Natural killer cell (primary cell): ENCODE results near the gene FBXO33. TPM values are rescaled to one million over a fixed set of nuclear protein-coding genes. Genes with fewer than 3 reads are reported as not detected.
A peak's percentile ranks its signal among the peaks of the same experiment; 100 is the strongest.

Source experiments
- ATAC-seq, 3 donors: fragments of 150-1000 bp in 2 of 3; fragments of 200-7000 bp in 1 of 3; cut with Tn5 transposase; 1 replicate in 1 of 3; 2 replicates in 2 of 3; pipeline ENCODE4 v1.10.0; 2021; ENCODE audit warnings: mild to moderate bottlenecking in 2 of 3, moderate library complexity in 2 of 3
- DNase-seq, 2 donors: peaks; one replicate each; pipeline versions ENCODE4 v3.0.0 to v3.0.0-alpha.2; 2013 to 2021; ENCODE audit warnings: mixed read lengths in 1 of 2
- H3K27ac ChIP-seq: one replicate; pipeline ENCODE4 v1.5.1; 2013; ENCODE audit warnings: mild to moderate bottlenecking, low read length
- H3K27me3 ChIP-seq: one replicate; pipeline ENCODE4 v1.6.1; 2013; ENCODE audit warnings: low read length; ENCODE audit not compliant: control insufficient read depth, insufficient read depth
- H3K36me3 ChIP-seq: one replicate; pipeline ENCODE4 v1.6.1; 2013; ENCODE audit warnings: low read length; ENCODE audit not compliant: control insufficient read depth, insufficient read depth
- H3K4me1 ChIP-seq: one replicate; pipeline ENCODE4 v1.6.1; 2013; ENCODE audit warnings: low read length; ENCODE audit not compliant: control insufficient read depth, insufficient read depth
- H3K4me3 ChIP-seq: one replicate; pipeline ENCODE4 v1.5.1; 2013; ENCODE audit warnings: low read length
- H3K9me3 ChIP-seq: one replicate; pipeline ENCODE4 v1.6.1; 2013; ENCODE audit warnings: low read length; ENCODE audit not compliant: control insufficient read depth, insufficient read depth
- H3K27ac Mint-ChIP-seq, 2 donors: one replicate each; pipeline ENCODE4 v1.8.0; 2022; ENCODE audit warnings: mild to moderate bottlenecking in 2 of 2, mixed read lengths in 2 of 2, moderate library complexity in 1 of 2
- H3K27me3 Mint-ChIP-seq, 2 donors: one replicate each; pipeline ENCODE4 v1.8.0; 2022; ENCODE audit warnings: low read depth in 2 of 2, mixed read lengths in 2 of 2
- H3K36me3 Mint-ChIP-seq: one replicate; pipeline ENCODE4 v1.8.0; 2022; ENCODE audit warnings: mixed read lengths
- H3K4me1 Mint-ChIP-seq, 2 donors: one replicate each; pipeline ENCODE4 v1.8.0; 2022; ENCODE audit warnings: mixed read lengths in 2 of 2
- H3K4me3 Mint-ChIP-seq: one replicate; pipeline ENCODE4 v1.8.0; 2022; ENCODE audit warnings: mild to moderate bottlenecking, moderate library complexity, mixed read lengths
- H3K9me3 Mint-ChIP-seq, 2 donors: one replicate each; pipeline ENCODE4 v1.8.0; 2022; ENCODE audit warnings: mixed read lengths in 2 of 2
- CTCF ChIP-seq: fragments of 200-600 bp; IDR thresholded peaks from one replicate; pipeline ENCODE4 v1.8.0; 2022; ENCODE audit warnings: antibody characterized with exemption
- WGBS: methylation state at CpG from one replicate; pipeline ENCODE4 v1.1.7; 2013; ENCODE audit warnings: missing lambda C conversion rate; ENCODE audit not compliant: insufficient coverage; 5-methylcytosine and 5-hydroxymethylcytosine counted together
- intact Hi-C: fragments of 100-400 bp; cut with micrococcal nuclease; formaldehyde crosslinking; loops from one replicate; pipeline ENCODE4 v1.14.2; 2022
- total RNA-seq, 4 donors: library from RNA; stranded (reverse); fragments of 120-200 nt in 1 of 4; gene quantifications; one replicate each; pipeline versions ENCODE4 v1.2.3 to v1.2.4, GENCODE V29; 2013 to 2022

Gene FBXO33
- total RNA-seq, 3 donors from 2014 or later (not counting 1 experiment from before 2014, with no cell fraction given): 45.7 to 54.1 (median 50.2) TPM

- H3K27ac ChIP-seq: peak overlapping the region; percentile 35
- H3K27me3 ChIP-seq: no peaks in the 10 kb centered on the region
- H3K4me1 ChIP-seq: peaks cover 4% of the 10 kb centered on the region
- no peaks in the 10 kb centered on the region for H3K36me3 ChIP-seq
- no peaks in the 10 kb centered on the region for H3K9me3 Mint-ChIP-seq
- DNase-seq: no peak
- no peaks in the 10 kb centered on the region for H3K36me3 Mint-ChIP-seq
- peak overlapping the region; percentile 80 to 85 for H3K27ac Mint-ChIP-seq
- no peak overlapping the region for H3K4me3 Mint-ChIP-seq
- no peaks in the 10 kb centered on the region for H3K27me3 Mint-ChIP-seq
- H3K4me1 Mint-ChIP-seq: peaks cover 30 to 43% of the 10 kb centered on the region in 2 donors
- H3K4me3 ChIP-seq: no peak overlapping the region
- intact Hi-C loops: no loop called here
- no peak for TF ChIP-seq CTCF
- no peak for ATAC-seq
- 100% methylated on average over 1 of the region's 1 CpG for WGBS
- H3K9me3 ChIP-seq: no peaks in the 10 kb centered on the region
Observed at GRCh38 chr14:39383741-39384140, 48.5 kb downstream of the FBXO33 start.

GRCh38 chr14:39383026-39383660, 49.1 kb downstream of the FBXO33 start:
- no peaks in the 10 kb centered on the region for H3K27me3 Mint-ChIP-seq
- Histone ChIP-seq H3K9me3 (no peaks in the 10 kb centered on the region), H3K27me3 (no peaks in the 10 kb centered on the region), H3K4me3 (no peak overlapping the region), H3K36me3 (no peaks in the 10 kb centered on the region), H3K4me1 (peaks cover 4% of the 10 kb centered on the region), H3K27ac (peak overlapping the region; percentile 35)
- intact Hi-C loops: no loop called here
- no peaks in the 10 kb centered on the region for H3K36me3 Mint-ChIP-seq
- peak in 1 of 2 donors; percentile 31 for DNase-seq
- H3K9me3 Mint-ChIP-seq: no peaks in the 10 kb centered on the region
- H3K27ac Mint-ChIP-seq: peak overlapping the region; percentile 80 to 85
- ATAC-seq: peak; percentile 63 to 85 (median 79)
- no peak for TF ChIP-seq CTCF
- WGBS: 60% methylated on average over 1 of the region's 1 CpG
- H3K4me3 Mint-ChIP-seq: peak overlapping the region; percentile 37
- peaks cover 30 to 43% of the 10 kb centered on the region in 2 donors for H3K4me1 Mint-ChIP-seq

- no peak overlapping the region for H3K4me3 Mint-ChIP-seq
- ATAC-seq (no peak), DNase-seq (no peak)
- peaks cover 4% of the 10 kb centered on the region for H3K4me1 ChIP-seq
- H3K27ac Mint-ChIP-seq: peak overlapping the region; percentile 80 to 85
- WGBS: 99% methylated on average over 3 of the region's 3 CpGs
- H3K27me3 ChIP-seq: no peaks in the 10 kb centered on the region
- H3K4me3 ChIP-seq: no peak overlapping the region
- no peaks in the 10 kb centered on the region for H3K9me3 ChIP-seq
- no peaks in the 10 kb centered on the region for H3K36me3 Mint-ChIP-seq
- intact Hi-C loops: no loop called here
- no peaks in the 10 kb centered on the region for H3K9me3 Mint-ChIP-seq
- no peak overlapping the region for H3K27ac ChIP-seq
- no peak for TF ChIP-seq CTCF
- no peaks in the 10 kb centered on the region for H3K27me3 Mint-ChIP-seq
- no peaks in the 10 kb centered on the region for H3K36me3 ChIP-seq
- H3K4me1 Mint-ChIP-seq: peaks cover 30 to 43% of the 10 kb centered on the region in 2 donors
Observed at GRCh38 chr14:39382463-39382862, 49.8 kb downstream of the FBXO33 start.

GRCh38 chr14:39381366-39381765, 50.9 kb downstream of the FBXO33 start:
- Mint-ChIP-seq H3K36me3 (no peaks in the 10 kb centered on the region), H3K4me1 (peaks cover 37 to 48% of the 10 kb centered on the region in 2 donors), H3K4me3 (no peak overlapping the region), H3K27me3 (no peaks in the 10 kb centered on the region), H3K9me3 (no peaks in the 10 kb centered on the region), H3K27ac (peak overlapping the region; percentile 71 to 85)
- DNase-seq: no peak
- intact Hi-C loops: no loop called here
- 86% methylated on average over 4 of the region's 4 CpGs for WGBS
- H3K36me3 ChIP-seq: no peaks in the 10 kb centered on the region
- peak overlapping the region; percentile 48 for H3K27ac ChIP-seq
- H3K9me3 ChIP-seq: no peaks in the 10 kb centered on the region
- peaks cover 4% of the 10 kb centered on the region for H3K4me1 ChIP-seq
- peak in 2 of 3 donors; percentile 39 to 55 for ATAC-seq
- H3K4me3 ChIP-seq: no peak overlapping the region
- H3K27me3 ChIP-seq: no peaks in the 10 kb centered on the region
- TF ChIP-seq CTCF: no peak
